Measurements from ENCODE around the gene FBXO8. TPM values are rescaled to one million over a fixed set of nuclear protein-coding genes. Genes with fewer than 3 reads are reported as not detected.

The FBXO8 gene
- total and polyA plus RNA-seq, 2 of the 4 experiments (the other 2 are of a cell fraction) = 11.3 to 25.6 TPM

- H2BK15ac ChIP-seq (ENCODE audit: low read depth, low read length) = no peak overlapping the region
- H3K4me2 ChIP-seq (ENCODE audit: low read depth, low read length) = no peak overlapping the region
- no peak overlapping the region for H3K27ac ChIP-seq (ENCODE audit: insufficient read depth, low read length)
- H3K79me1 ChIP-seq (ENCODE audit: low read depth in 1 of 2, low read length in 2 of 2) = peaks cover 7 to 14% of the 10 kb centered on the region in 2 experiments; a peak in 3 of 4 replicates
- no peak overlapping the region for H4K8ac ChIP-seq (ENCODE audit: low read depth in 2 of 2, low read length in 2 of 2)
- ChIA-PET CTCF (no interaction called here), POLR2A (ENCODE audit: unreplicated experiment) (no interaction called here)
- no peak overlapping the region for H2BK120ac ChIP-seq (ENCODE audit: low read depth, low read length)
- WGBS, 2 experiments (ENCODE audit: extremely low coverage in 2 of 2, insufficient read length in 1 of 2) = no CpG with 5 or more reads among the region's 3 CpGs
- H2BK5ac ChIP-seq (ENCODE audit: low read depth, low read length, poor library complexity, severe bottlenecking) = no peak overlapping the region
- ATAC-seq (ENCODE audit: low read depth) = no peak
- H3K4ac ChIP-seq (ENCODE audit: low read depth, low read length) = no peak overlapping the region
- TF ChIP-seq MXI1 (IDR thresholded peaks at IDR 0.05; ENCODE audit: borderline replicate concordance, low read depth, low read length) = no peak
- TF ChIP-seq FOS (IDR thresholded peaks at IDR 0.05; ENCODE audit: low read depth, low read length) = no peak
- no peak for TF ChIP-seq USF2 (IDR thresholded peaks at IDR 0.05; ENCODE audit: low read depth, low read length)
- no peak for TF ChIP-seq BHLHE40 (IDR thresholded peaks at IDR 0.05; ENCODE audit: low read depth, low read length)
- no peak for TF ChIP-seq MAZ (IDR thresholded peaks at IDR 0.05; ENCODE audit: borderline replicate concordance, low read depth, low read length)
- TF ChIP-seq RAD21 (IDR thresholded peaks at IDR 0.05; ENCODE audit: low read length) = no peak
- TF ChIP-seq, protein P1, sequence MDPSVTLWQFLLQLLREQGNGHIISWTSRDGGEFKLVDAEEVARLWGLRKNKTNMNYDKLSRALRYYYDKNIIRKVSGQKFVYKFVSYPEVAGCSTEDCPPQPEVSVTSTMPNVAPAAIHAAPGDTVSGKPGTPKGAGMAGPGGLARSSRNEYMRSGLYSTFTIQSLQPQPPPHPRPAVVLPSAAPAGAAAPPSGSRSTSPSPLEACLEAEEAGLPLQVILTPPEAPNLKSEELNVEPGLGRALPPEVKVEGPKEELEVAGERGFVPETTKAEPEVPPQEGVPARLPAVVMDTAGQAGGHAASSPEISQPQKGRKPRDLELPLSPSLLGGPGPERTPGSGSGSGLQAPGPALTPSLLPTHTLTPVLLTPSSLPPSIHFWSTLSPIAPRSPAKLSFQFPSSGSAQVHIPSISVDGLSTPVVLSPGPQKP (IDR thresholded peaks at IDR 0.05; ENCODE audit: borderline replicate concordance, low read depth, low read length) = no peak
- no peak for TF ChIP-seq POLR2A (IDR thresholded peaks at IDR 0.05; ENCODE audit: low read depth, low read length)
- no peaks in the 10 kb centered on the region for H3K9me3 ChIP-seq (ENCODE audit: control insufficient read depth, insufficient read depth, low read length)
- H3K18ac ChIP-seq (ENCODE audit: low read depth, low read length) = no peak overlapping the region
- no peak overlapping the region for H3K23ac ChIP-seq (ENCODE audit: low read depth, low read length)
- no peaks in the 10 kb centered on the region for H3K4me1 ChIP-seq (ENCODE audit: control insufficient read depth, insufficient read depth, low read length)
- no peak overlapping the region for H2AFZ ChIP-seq (replicated peaks; ENCODE audit: low read length, poor library complexity)
- H3K14ac ChIP-seq (replicated peaks; ENCODE audit: low read depth, low read length) = no peak overlapping the region
- in situ Hi-C loops (cut with MboI; ENCODE audit: low sequenced_read_pairs) = no loop called here
- H3K27me3 ChIP-seq (ENCODE audit: control insufficient read depth, insufficient read depth, low read length) = no peaks in the 10 kb centered on the region
- H3K36me3 ChIP-seq (ENCODE audit: control insufficient read depth, insufficient read depth, low read length) = no peaks in the 10 kb centered on the region
- no peak overlapping the region for H3K56ac ChIP-seq (ENCODE audit: extremely low read depth, insufficient read depth, low read length)
- no peak overlapping the region for H2AK5ac ChIP-seq (ENCODE audit: low read depth, low read length)
- no peak overlapping the region for H3K4me3 ChIP-seq (ENCODE audit: insufficient read depth, low read depth, low read length)
- dilution Hi-C loops (cut with HindIII; ENCODE audit: low sequenced_read_pairs, unreplicated experiment) = no loop called here
- no TSS peak for BruUV-seq (replicated peaks)
- H4K5ac ChIP-seq (ENCODE audit: low read depth, low read length) = no peak overlapping the region
- H2AK9ac ChIP-seq (replicated peaks; ENCODE audit: low read depth, low read length, poor library complexity) = no peak overlapping the region
- intact Hi-C loops (cut with micrococcal nuclease) = no loop called here
- no peak overlapping the region for H4K91ac ChIP-seq (ENCODE audit: insufficient read depth, low read depth, low read length)
- no peaks in the 10 kb centered on the region for H3K9me1 ChIP-seq (ENCODE audit: insufficient read depth, low read length)
- DNase-seq = no peak
- H3K9ac ChIP-seq (ENCODE audit: low read depth, low read length) = no peak overlapping the region
- no peak overlapping the region for H2BK20ac ChIP-seq (ENCODE audit: low read depth, low read length)
- no peaks in the 10 kb centered on the region for H4K20me1 ChIP-seq (ENCODE audit: insufficient read depth, low read length)
These were observed 8.4 kb downstream of the FBXO8 start for GRCh38 chr4:174275101-174275500.
